ENCODE data around the gene MPG.

DNA sequence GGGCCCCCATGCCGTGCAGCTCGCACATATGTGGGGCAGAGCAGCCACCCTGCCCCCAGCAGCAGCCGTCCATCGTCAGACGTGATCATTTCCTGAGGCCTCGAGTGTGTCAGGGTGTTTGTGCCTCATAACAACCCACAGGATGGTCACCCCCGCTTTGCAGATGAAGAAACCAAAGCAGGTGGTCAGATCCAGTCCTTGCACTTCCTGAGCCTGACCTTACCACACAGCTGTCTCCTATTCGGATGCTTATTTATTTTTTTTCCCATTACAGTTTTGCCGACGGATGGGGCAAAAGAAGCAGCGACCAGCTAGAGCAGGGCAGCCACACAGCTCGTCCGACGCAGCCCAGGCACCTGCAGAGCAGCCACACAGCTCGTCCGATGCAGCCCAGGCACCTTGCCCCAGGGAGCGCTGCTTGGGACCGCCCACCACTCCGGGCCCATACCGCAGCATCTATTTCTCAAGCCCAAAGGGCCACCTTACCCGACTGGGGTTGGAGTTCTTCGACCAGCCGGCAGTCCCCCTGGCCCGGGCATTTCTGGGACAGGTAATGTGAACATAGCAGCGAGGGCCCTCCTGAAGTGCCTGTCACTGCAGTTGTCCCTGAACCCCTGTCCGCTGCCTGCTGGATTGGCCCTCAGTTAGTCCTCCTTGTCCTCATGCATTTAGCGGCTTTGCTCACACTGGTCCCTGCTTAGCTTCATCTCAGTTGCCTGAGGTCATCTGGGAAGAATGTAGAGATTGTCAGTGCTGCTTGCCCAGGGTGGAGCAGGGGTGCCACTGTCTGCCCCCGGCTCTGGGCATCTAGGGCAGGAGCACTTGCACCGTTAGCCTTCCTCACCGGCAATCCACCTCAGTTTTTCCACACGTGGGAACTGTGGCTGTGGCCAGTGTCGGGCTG, 1.4 kb downstream of the MPG start:
- TF ChIP-seq, protein P1, sequence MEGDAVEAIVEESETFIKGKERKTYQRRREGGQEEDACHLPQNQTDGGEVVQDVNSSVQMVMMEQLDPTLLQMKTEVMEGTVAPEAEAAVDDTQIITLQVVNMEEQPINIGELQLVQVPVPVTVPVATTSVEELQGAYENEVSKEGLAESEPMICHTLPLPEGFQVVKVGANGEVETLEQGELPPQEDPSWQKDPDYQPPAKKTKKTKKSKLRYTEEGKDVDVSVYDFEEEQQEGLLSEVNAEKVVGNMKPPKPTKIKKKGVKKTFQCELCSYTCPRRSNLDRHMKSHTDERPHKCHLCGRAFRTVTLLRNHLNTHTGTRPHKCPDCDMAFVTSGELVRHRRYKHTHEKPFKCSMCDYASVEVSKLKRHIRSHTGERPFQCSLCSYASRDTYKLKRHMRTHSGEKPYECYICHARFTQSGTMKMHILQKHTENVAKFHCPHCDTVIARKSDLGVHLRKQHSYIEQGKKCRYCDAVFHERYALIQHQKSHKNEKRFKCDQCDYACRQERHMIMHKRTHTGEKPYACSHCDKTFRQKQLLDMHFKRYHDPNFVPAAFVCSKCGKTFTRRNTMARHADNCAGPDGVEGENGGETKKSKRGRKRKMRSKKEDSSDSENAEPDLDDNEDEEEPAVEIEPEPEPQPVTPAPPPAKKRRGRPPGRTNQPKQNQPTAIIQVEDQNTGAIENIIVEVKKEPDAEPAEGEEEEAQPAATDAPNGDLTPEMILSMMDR (IDR thresholded peaks at IDR 0.05; ENCODE audit: borderline replicate concordance, extremely low read depth, low read length, poor library complexity, severe bottlenecking): no peak
- TF ChIP-seq EZH2 (IDR thresholded peaks at IDR 0.05; ENCODE audit: borderline replicate concordance, low read depth, low read length, severe bottlenecking): no peak
